GM12891 (cell line): ENCODE results near the gene CFDP1.
"Not testable (repeated sequence)": the region's sequence is repeated elsewhere in the genome, so short reads cannot be mapped to it uniquely, and the experiment has no call there.

ENCODE experiments used
- PAX5 ChIP-seq: IDR thresholded peaks from 2 replicates; pipeline ENCODE4 v1.6.1; 2011; ENCODE audit warnings: low read length, moderate library complexity, mild to moderate bottlenecking; ENCODE audit not compliant: insufficient read depth, severe bottlenecking
- POLR2A ChIP-seq: IDR thresholded peaks from 2 replicates; pipeline ENCODE4 v1.6.1; 2011; ENCODE audit warnings: low read depth, low read length, control low read depth
- POLR2AphosphoS5 ChIP-seq: IDR thresholded peaks from 2 replicates; pipeline ENCODE4 v1.6.1; 2011; ENCODE audit warnings: low read depth, low read length, control low read depth
- SPI1 ChIP-seq: IDR thresholded peaks from 2 replicates; pipeline ENCODE4 v1.6.1; 2011; ENCODE audit warnings: low read depth, low read length, control low read depth
- TAF1 ChIP-seq: IDR thresholded peaks from 2 replicates; pipeline ENCODE4 v1.6.1; 2011; ENCODE audit warnings: low read depth, low read length, control low read depth

- TF ChIP-seq POLR2AphosphoS5, POLR2A, TAF1, PAX5, SPI1: not testable (repeated sequence)
These were observed 160.7 kb downstream of the CFDP1 start for GRCh38 chr16:75272629-75273028.
